ENCODE results near the gene ZBTB49. TPM values are rescaled to one million over a fixed set of nuclear protein-coding genes. Genes with fewer than 3 reads are reported as not detected.

ZBTB49 gene
- total RNA-seq, 2 donors from 2014 or later = 3.9 to 6.0 TPM

GRCh38 chr4:4311193-4311592 is 21.1 kb downstream of the ZBTB49 start:
- ATAC-seq = no peak
- Mint-ChIP-seq H3K36me3 (peaks cover 0 to 11% of the 10 kb centered on the region in 2 donors), H3K27ac (no peak overlapping the region), H3K9me3 (no peaks in the 10 kb centered on the region)
- DNase-seq (ENCODE audit: low spot score in 2 of 2) = no peak

- DNase-seq (ENCODE audit: low spot score in 2 of 2) (no peak), ATAC-seq (no peak)
- Mint-ChIP-seq H3K9me3 (no peaks in the 10 kb centered on the region), H3K27ac (peak overlapping the region in 1 of 2 donors; percentile 50), H3K36me3 (peaks cover 0 to 7% of the 10 kb centered on the region in 2 donors)
Observed at GRCh38 chr4:4315461-4316149, 25.6 kb downstream of the ZBTB49 start.

GRCh38 chr4:4316150-4316495 is 26.1 kb downstream of the ZBTB49 start:
- peak overlapping the region in 1 of 2 donors; percentile 50 for H3K27ac Mint-ChIP-seq
- peaks cover 0 to 7% of the 10 kb centered on the region in 2 donors for H3K36me3 Mint-ChIP-seq
- ATAC-seq (no peak), DNase-seq (ENCODE audit: low spot score in 2 of 2) (no peak)
- no peaks in the 10 kb centered on the region for H3K9me3 Mint-ChIP-seq

- Mint-ChIP-seq H3K36me3 (peaks cover 3 to 7% of the 10 kb centered on the region in 2 donors), H3K27ac (no peak overlapping the region), H3K9me3 (no peaks in the 10 kb centered on the region)
- DNase-seq (ENCODE audit: low spot score in 2 of 2) (no peak), ATAC-seq (no peak)
Observed at GRCh38 chr4:4317496-4318232, 27.6 kb downstream of the ZBTB49 start.

- no peak for ATAC-seq
- H3K27ac Mint-ChIP-seq = no peak overlapping the region
- H3K9me3 Mint-ChIP-seq = no peaks in the 10 kb centered on the region
- DNase-seq (ENCODE audit: low spot score in 2 of 2) = no peak
- H3K36me3 Mint-ChIP-seq = peaks cover 4 to 7% of the 10 kb centered on the region in 2 donors
Observed at GRCh38 chr4:4320528-4320927, 30.5 kb downstream of the ZBTB49 start.

- Mint-ChIP-seq H3K36me3 (peaks cover 1 to 4% of the 10 kb centered on the region in 2 donors), H3K27ac (no peak overlapping the region), H3K9me3 (no peaks in the 10 kb centered on the region)
- ATAC-seq (no peak), DNase-seq (ENCODE audit: low spot score in 2 of 2) (no peak)
Observed at GRCh38 chr4:4320951-4321714, 31.1 kb downstream of the ZBTB49 start.

- no peak for ATAC-seq
- DNase-seq (ENCODE audit: low spot score in 2 of 2) = no peak
- Mint-ChIP-seq H3K9me3 (no peaks in the 10 kb centered on the region), H3K27ac (peak overlapping the region; percentile 28 to 46), H3K36me3 (peaks cover 0 to 4% of the 10 kb centered on the region in 2 donors)
Observed at GRCh38 chr4:4321951-4322688, 32.1 kb downstream of the ZBTB49 start.

GRCh38 chr4:4323705-4324534 is 33.9 kb downstream of the ZBTB49 start:
- no peak for DNase-seq (ENCODE audit: low spot score in 2 of 2)
- Mint-ChIP-seq H3K36me3 (peaks cover 0 to 4% of the 10 kb centered on the region in 2 donors), H3K27ac (peak overlapping the region in 1 of 2 donors; percentile 73), H3K9me3 (no peaks in the 10 kb centered on the region)
- ATAC-seq = no peak

- Mint-ChIP-seq H3K9me3 (no peaks in the 10 kb centered on the region), H3K36me3 (peaks cover 0 to 4% of the 10 kb centered on the region in 2 donors), H3K27ac (no peak overlapping the region)
- DNase-seq (ENCODE audit: low spot score in 2 of 2) = no peak
- no peak for ATAC-seq
Observed at GRCh38 chr4:4325321-4325720, 35.3 kb downstream of the ZBTB49 start.

- Mint-ChIP-seq H3K9me3 (no peaks in the 10 kb centered on the region), H3K36me3 (peaks cover 0 to 4% of the 10 kb centered on the region in 2 donors), H3K27ac (no peak overlapping the region)
- no peak for DNase-seq (ENCODE audit: low spot score in 2 of 2)
- ATAC-seq = no peak
Observed at GRCh38 chr4:4326166-4326565, 36.1 kb downstream of the ZBTB49 start.

- DNase-seq (ENCODE audit: low spot score in 2 of 2) (no peak), ATAC-seq (no peak)
- peaks cover 0 to 1% of the 10 kb centered on the region in 2 donors for H3K36me3 Mint-ChIP-seq
- H3K9me3 Mint-ChIP-seq = no peaks in the 10 kb centered on the region
- no peak overlapping the region for H3K27ac Mint-ChIP-seq
Observed at GRCh38 chr4:4327652-4328121, 37.6 kb downstream of the ZBTB49 start.

- ATAC-seq = no peak
- Mint-ChIP-seq H3K27ac (no peak overlapping the region), H3K36me3 (no peaks in the 10 kb centered on the region), H3K9me3 (no peaks in the 10 kb centered on the region)
- DNase-seq (ENCODE audit: low spot score in 2 of 2) = no peak
Observed at GRCh38 chr4:4328206-4328605, 38.2 kb downstream of the ZBTB49 start.

- no peak for ATAC-seq
- H3K27ac Mint-ChIP-seq = no peak overlapping the region
- DNase-seq (ENCODE audit: low spot score in 2 of 2) = no peak
- no peaks in the 10 kb centered on the region for H3K9me3 Mint-ChIP-seq
- no peaks in the 10 kb centered on the region for H3K36me3 Mint-ChIP-seq
Observed at GRCh38 chr4:4328840-4329239, 38.8 kb downstream of the ZBTB49 start.

GRCh38 chr4:4329496-4329895 is 39.4 kb downstream of the ZBTB49 start:
- DNase-seq (ENCODE audit: low spot score in 2 of 2) (no peak), ATAC-seq (no peak)
- no peak overlapping the region for H3K27ac Mint-ChIP-seq
- no peaks in the 10 kb centered on the region for H3K36me3 Mint-ChIP-seq
- H3K9me3 Mint-ChIP-seq = no peaks in the 10 kb centered on the region

GRCh38 chr4:4330794-4331193 is 40.7 kb downstream of the ZBTB49 start:
- DNase-seq (ENCODE audit: low spot score in 2 of 2) = no peak
- ATAC-seq = no peak
- H3K36me3 Mint-ChIP-seq = no peaks in the 10 kb centered on the region
- H3K27ac Mint-ChIP-seq = no peak overlapping the region
- H3K9me3 Mint-ChIP-seq = no peaks in the 10 kb centered on the region

GRCh38 chr4:4332529-4332928 is 42.5 kb downstream of the ZBTB49 start:
- DNase-seq (ENCODE audit: low spot score in 2 of 2) = no peak
- H3K36me3 Mint-ChIP-seq = no peaks in the 10 kb centered on the region
- no peaks in the 10 kb centered on the region for H3K9me3 Mint-ChIP-seq
- ATAC-seq = no peak
- no peak overlapping the region for H3K27ac Mint-ChIP-seq

Data from activated naive CD4-positive, alpha-beta T cell treated with anti-CD3 and anti-CD28 coated beads, Interleukin-2, amount 50 U/mL, for 72 hours (primary cell).